Endothelial cell of umbilical vein (primary cell): ENCODE data around the gene CHKB. TPM values are rescaled to one million over a fixed set of nuclear protein-coding genes. Genes with fewer than 3 reads are reported as not detected.

Source experiments
- BruUV-seq: library from RNA; stranded (reverse); fragments of 400-500 nt; replicated peaks from 2 replicates; lab custom pipeline; 2021; lab: Mats Ljungman, UMichigan
- CTCF ChIA-PET: fragments of 300-600, 350-600 bp; sonication (Branson Sonifier 250); formaldehyde crosslinking; loops from one replicate; lab custom pipeline; 2021; ENCODE audit warnings: antibody characterized with exemption, inconsistent platforms; lab: Charles Lee
- POLR2A ChIA-PET: fragments of 300-600, 350-600 bp; sonication (Branson Sonifier 250); formaldehyde crosslinking; loops from one replicate; lab custom pipeline; 2021; ENCODE audit warnings: antibody characterized with exemption, inconsistent platforms; lab: Charles Lee
- DNase-seq: peaks from one replicate; pipeline ENCODE4 v3.0.0-alpha.2; 2011; ENCODE audit warnings: low read depth, low spot score
- FAIRE-seq: peaks from 2 replicates; lab custom pipeline; 2011; peaks lifted over from hg19 to GRCh38; lab: Jason Lieb, UNC
- H2AFZ ChIP-seq: 2 replicates; pipeline ENCODE4 v1.6.0; 2012; ENCODE audit warnings: low read depth, low read length, control low read depth, inconsistent platforms
- H3K27ac ChIP-seq: 2 replicates; pipeline ENCODE4 v1.5.1; 2011; ENCODE audit warnings: low read depth, mild to moderate bottlenecking, control low read depth, low read length, moderate library complexity; ENCODE audit not compliant: insufficient read depth
- H3K27me3 ChIP-seq, 2 experiments: 2 replicates each; pipeline versions ENCODE4 v1.6.0 to v1.6.1; 2011; ENCODE audit warnings: low read length in 2 of 2, mixed read lengths in 1 of 2; ENCODE audit not compliant: control insufficient read depth in 2 of 2, insufficient read depth in 2 of 2
- H3K36me3 ChIP-seq, 2 experiments: 2 replicates in 1 of 2; 3 replicates in 1 of 2; pipeline ENCODE4 v1.5.1; 2011; ENCODE audit warnings: low read length in 2 of 2, mild to moderate bottlenecking in 1 of 2, moderate library complexity in 1 of 2; ENCODE audit not compliant: control insufficient read depth in 2 of 2, insufficient read depth in 2 of 2; ENCODE audit errors: extremely low read depth in 1 of 2
- H3K4me1 ChIP-seq: 3 replicates; pipeline ENCODE4 v1.5.1; 2011; ENCODE audit warnings: mild to moderate bottlenecking, low read length; ENCODE audit not compliant: control insufficient read depth, insufficient read depth; ENCODE audit errors: extremely low read depth
- H3K4me2 ChIP-seq: 2 replicates; pipeline ENCODE4 v1.6.1; 2011; ENCODE audit warnings: low read length, control low read depth, mixed read lengths; ENCODE audit not compliant: insufficient read depth
- H3K4me3 ChIP-seq, 3 experiments: fragments of 200-600 bp in 1 of 3; sonication (generic), shearing (Covaris generic) in 1 of 3; replicated peaks in 1 of 3; 2 replicates each; pipeline ENCODE4 v1.5.1; 2011 to 2016; ENCODE audit warnings: control low read depth in 3 of 3, low read length in 3 of 3, mild to moderate bottlenecking in 2 of 3, inconsistent platforms in 1 of 3, low read depth in 1 of 3, moderate library complexity in 1 of 3; ENCODE audit not compliant: insufficient read depth in 1 of 3
- H3K79me2 ChIP-seq: 2 replicates; pipeline ENCODE4 v1.6.0; 2012; ENCODE audit warnings: low read length, inconsistent platforms; ENCODE audit not compliant: control insufficient read depth, insufficient read depth
- H3K9ac ChIP-seq: replicated peaks from 2 replicates; pipeline ENCODE3; 2011; ENCODE audit warnings: low read length, control low read depth; ENCODE audit not compliant: insufficient read depth; ENCODE audit errors: extremely low read depth
- H3K9me1 ChIP-seq: replicated peaks from 3 replicates; pipeline ENCODE4 v1.6.0; 2011; ENCODE audit warnings: mild to moderate bottlenecking, low read length; ENCODE audit not compliant: control insufficient read depth, insufficient read depth; ENCODE audit errors: extremely low read depth
- H3K9me3 ChIP-seq: replicated peaks from 2 replicates; pipeline ENCODE4 v1.5.1; 2012; ENCODE audit warnings: low read length, inconsistent platforms; ENCODE audit not compliant: control insufficient read depth, insufficient read depth
- H4K20me1 ChIP-seq: replicated peaks from 2 replicates; pipeline ENCODE3; 2011; ENCODE audit warnings: mild to moderate bottlenecking, low read length; ENCODE audit not compliant: control insufficient read depth, insufficient read depth; ENCODE audit errors: extremely low read depth
- EZH2 ChIP-seq: IDR thresholded peaks from 2 replicates; pipeline ENCODE4 v1.6.1; 2012; ENCODE audit warnings: borderline replicate concordance, low read depth, mild to moderate bottlenecking, moderate library complexity, low read length, inconsistent platforms; ENCODE audit not compliant: severe bottlenecking
- FOS ChIP-seq: IDR thresholded peaks from 2 replicates; pipeline ENCODE4 v1.6.1; 2011; ENCODE audit warnings: mild to moderate bottlenecking, low read length, moderate library complexity, borderline replicate concordance; ENCODE audit not compliant: insufficient read depth
- GATA2 ChIP-seq: IDR thresholded peaks from 2 replicates; pipeline ENCODE4 v1.7.0; 2011; ENCODE audit warnings: low read depth, mild to moderate bottlenecking, moderate library complexity, mixed read lengths, low read length; ENCODE audit not compliant: insufficient read length, insufficient read depth
- JUN ChIP-seq: IDR thresholded peaks from 2 replicates; pipeline ENCODE4 v1.6.1; 2011; ENCODE audit warnings: borderline replicate concordance, low read depth; ENCODE audit not compliant: insufficient read length, insufficient read depth
- MYC ChIP-seq: IDR thresholded peaks from one replicate; pipeline ENCODE4 v1.6.1; 2011; ENCODE audit warnings: mild to moderate bottlenecking, low read depth, low read length
- POLR2A ChIP-seq: IDR thresholded peaks from 2 replicates; pipeline ENCODE4 v1.6.1; 2012; ENCODE audit warnings: low read depth, mild to moderate bottlenecking, control low read depth, low read length
- POLR2AphosphoS5 ChIP-seq: IDR thresholded peaks from 2 replicates; pipeline ENCODE4 v1.6.1; 2012; ENCODE audit warnings: low read depth, mild to moderate bottlenecking, control low read depth, low read length, moderate library complexity; ENCODE audit not compliant: insufficient read depth
- dilution Hi-C: fragments of 300-500 bp; cut with MboI; formaldehyde crosslinking; loops from one replicate; pipeline ENCODE4 v1.15.0; 2019; ENCODE audit warnings: low sequenced_read_pairs; ENCODE audit not compliant: extremely low pct_ligation_motif_present
- intact Hi-C: fragments of 100-400 bp; cut with micrococcal nuclease; formaldehyde crosslinking; loops from one replicate; pipeline ENCODE4 v1.10.0; 2022
- polyA plus RNA-seq, 4 experiments: library from polyadenylated mRNA; depleted of rRNA in 3 of 4; stranded (reverse) in 3 of 4; unstranded in 1 of 4; fragments of >200 nt; gene quantifications; 2 replicates each; pipeline versions ENCODE4 v1.2.1 to v1.2.3, GENCODE V29; 2011 to 2012; ENCODE audit warnings: missing spikeins in 1 of 4
- total RNA-seq: library from RNA; stranded (reverse); gene quantifications from 2 replicates; pipeline ENCODE4 v1.2.3, GENCODE V29; 2021
- TF ChIP-seq, protein P1 (sequence below): IDR thresholded peaks from 2 replicates; pipeline ENCODE4 v1.6.1; 2011; ENCODE audit not compliant: insufficient read depth, insufficient read length
- TF ChIP-seq, protein P2 (sequence below), 2 donors: IDR thresholded peaks; 1 replicate in 1 of 2; 2 replicates in 1 of 2; pipeline ENCODE4 v1.5.1; 2011; ENCODE audit warnings: low read length in 2 of 2, mild to moderate bottlenecking in 2 of 2, moderate library complexity in 2 of 2, control low read depth in 1 of 2, inconsistent platforms in 1 of 2, low read depth in 1 of 2; ENCODE audit not compliant: insufficient read depth in 1 of 2; ENCODE audit errors: extremely low read depth in 1 of 2

CHKB gene
- total and polyA plus RNA-seq, 2 donors (not counting 3 experiments of a cell fraction or from before 2014, with no cell fraction given): 62.4 to 70.6 TPM

DNA sequence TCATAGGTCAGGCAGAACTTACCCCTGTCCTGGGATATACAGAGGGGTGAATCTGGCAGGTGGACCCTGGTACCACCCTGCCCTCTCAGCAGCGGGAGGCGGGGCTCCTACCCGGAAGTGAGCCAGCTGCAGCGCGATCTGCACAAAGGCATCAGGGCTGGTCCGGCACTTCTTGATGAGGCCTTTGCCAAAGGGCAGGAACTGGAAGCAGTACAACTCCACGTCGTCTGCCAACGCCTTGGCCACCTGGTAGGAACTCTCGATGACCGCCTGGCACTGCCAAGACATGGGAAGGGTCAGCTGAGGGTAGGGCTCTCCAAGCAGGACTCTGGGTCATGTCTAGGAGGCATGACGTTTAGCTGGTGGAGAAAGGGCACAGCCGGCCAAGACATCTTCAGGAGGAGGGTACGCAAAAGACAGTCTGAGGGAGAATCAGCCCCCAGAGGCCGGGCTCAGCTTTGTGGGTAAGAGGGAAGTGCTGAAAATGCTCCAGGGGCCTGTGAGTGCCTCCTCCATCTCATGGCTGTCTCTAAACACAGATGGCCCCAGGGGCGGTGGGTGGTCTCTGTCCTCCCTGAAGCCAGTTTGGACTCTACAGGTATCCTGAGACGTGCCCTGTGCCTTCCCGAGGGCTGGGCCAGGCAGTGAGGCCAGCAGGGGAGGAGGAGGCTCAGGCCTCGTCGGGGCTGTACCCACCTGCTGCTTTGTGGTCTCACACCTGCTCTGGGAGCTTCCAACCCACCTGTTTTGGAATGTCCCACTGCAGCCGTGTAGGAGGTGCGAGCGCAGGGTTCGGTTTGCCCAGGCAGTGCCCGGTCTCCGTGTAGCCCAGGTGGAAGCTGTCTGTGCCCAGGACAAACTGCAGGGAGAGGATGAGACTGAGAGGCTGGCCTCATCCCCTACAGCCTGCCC is 11.1 kb downstream of the CHKB start:
- H3K36me3 ChIP-seq: no peaks in the 10 kb centered on the region
- no peak overlapping the region for H3K4me3 ChIP-seq
- intact Hi-C loops: no loop called here
- no peak overlapping the region for H2AFZ ChIP-seq
- ChIA-PET CTCF (interaction anchor here (2.5 kb wide), 2 partner anchors 9 to 49 kb away, joined by 7 to 12 read pairs; partner anchors contain the start of gene SYCE3), POLR2A (no interaction called here)
- BruUV-seq: no TSS peak
- DNase-seq (no peak), FAIRE-seq (no peak)
- dilution Hi-C loops: no loop called here
- no peaks in the 10 kb centered on the region for H3K9me3 ChIP-seq
- no peaks in the 10 kb centered on the region for H3K27me3 ChIP-seq
- no peaks in the 10 kb centered on the region for H4K20me1 ChIP-seq
- TF ChIP-seq, protein P1, sequence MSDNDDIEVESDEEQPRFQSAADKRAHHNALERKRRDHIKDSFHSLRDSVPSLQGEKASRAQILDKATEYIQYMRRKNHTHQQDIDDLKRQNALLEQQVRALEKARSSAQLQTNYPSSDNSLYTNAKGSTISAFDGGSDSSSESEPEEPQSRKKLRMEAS: no peak
- TF ChIP-seq POLR2A (no peak), GATA2 (no peak), JUN (no peak), FOS (no peak), EZH2 (no peak), POLR2AphosphoS5 (no peak), MYC (no peak)
- TF ChIP-seq, protein P2, sequence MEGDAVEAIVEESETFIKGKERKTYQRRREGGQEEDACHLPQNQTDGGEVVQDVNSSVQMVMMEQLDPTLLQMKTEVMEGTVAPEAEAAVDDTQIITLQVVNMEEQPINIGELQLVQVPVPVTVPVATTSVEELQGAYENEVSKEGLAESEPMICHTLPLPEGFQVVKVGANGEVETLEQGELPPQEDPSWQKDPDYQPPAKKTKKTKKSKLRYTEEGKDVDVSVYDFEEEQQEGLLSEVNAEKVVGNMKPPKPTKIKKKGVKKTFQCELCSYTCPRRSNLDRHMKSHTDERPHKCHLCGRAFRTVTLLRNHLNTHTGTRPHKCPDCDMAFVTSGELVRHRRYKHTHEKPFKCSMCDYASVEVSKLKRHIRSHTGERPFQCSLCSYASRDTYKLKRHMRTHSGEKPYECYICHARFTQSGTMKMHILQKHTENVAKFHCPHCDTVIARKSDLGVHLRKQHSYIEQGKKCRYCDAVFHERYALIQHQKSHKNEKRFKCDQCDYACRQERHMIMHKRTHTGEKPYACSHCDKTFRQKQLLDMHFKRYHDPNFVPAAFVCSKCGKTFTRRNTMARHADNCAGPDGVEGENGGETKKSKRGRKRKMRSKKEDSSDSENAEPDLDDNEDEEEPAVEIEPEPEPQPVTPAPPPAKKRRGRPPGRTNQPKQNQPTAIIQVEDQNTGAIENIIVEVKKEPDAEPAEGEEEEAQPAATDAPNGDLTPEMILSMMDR (IDR thresholded peaks at IDR 0.05; ENCODE audit: extremely low read depth in 1 of 2, insufficient read depth in 1 of 2, low read depth in 1 of 2, low read length in 2 of 2): no peak
- no peak overlapping the region for H3K27ac ChIP-seq
- no peak overlapping the region for H3K9ac ChIP-seq
- H3K9me1 ChIP-seq: no peaks in the 10 kb centered on the region
- no peaks in the 10 kb centered on the region for H3K79me2 ChIP-seq
- no peak overlapping the region for H3K4me2 ChIP-seq
- no peaks in the 10 kb centered on the region for H3K4me1 ChIP-seq
